GM06990 (cell line): Measurements from ENCODE around the gene SPEF2.

Source experiments
- DNase-seq: peaks from one replicate; pipeline ENCODE4 v3.0.0-alpha.2; 2011; ENCODE audit not compliant: insufficient read length; ENCODE audit errors: extremely low read depth
- H3K27me3 ChIP-seq: replicated peaks from 2 replicates; pipeline ENCODE4 v1.6.0; 2011; ENCODE audit warnings: low read length; ENCODE audit not compliant: control insufficient read depth, insufficient read depth
- H3K36me3 ChIP-seq: 2 replicates; pipeline ENCODE4 v1.5.1; 2011; ENCODE audit warnings: low read length; ENCODE audit not compliant: control insufficient read depth, insufficient read depth
- H3K4me3 ChIP-seq: replicated peaks from 2 replicates; pipeline ENCODE4 v1.5.1; 2011; ENCODE audit warnings: low read depth, mild to moderate bottlenecking, control low read depth, low read length
- TF ChIP-seq, protein P1 (sequence below): IDR thresholded peaks from 2 replicates; pipeline ENCODE4 v1.5.1; 2011; ENCODE audit warnings: low read length, control low read depth, mild to moderate bottlenecking, inconsistent platforms; ENCODE audit not compliant: insufficient read depth, poor library complexity, severe bottlenecking

Gene SPEF2

GRCh38 chr5:35618781-35619180 lies 1.1 kb downstream of the SPEF2 start:
- no peaks in the 10 kb centered on the region for H3K36me3 ChIP-seq
- no peaks in the 10 kb centered on the region for H3K27me3 ChIP-seq
- TF ChIP-seq, protein P1, sequence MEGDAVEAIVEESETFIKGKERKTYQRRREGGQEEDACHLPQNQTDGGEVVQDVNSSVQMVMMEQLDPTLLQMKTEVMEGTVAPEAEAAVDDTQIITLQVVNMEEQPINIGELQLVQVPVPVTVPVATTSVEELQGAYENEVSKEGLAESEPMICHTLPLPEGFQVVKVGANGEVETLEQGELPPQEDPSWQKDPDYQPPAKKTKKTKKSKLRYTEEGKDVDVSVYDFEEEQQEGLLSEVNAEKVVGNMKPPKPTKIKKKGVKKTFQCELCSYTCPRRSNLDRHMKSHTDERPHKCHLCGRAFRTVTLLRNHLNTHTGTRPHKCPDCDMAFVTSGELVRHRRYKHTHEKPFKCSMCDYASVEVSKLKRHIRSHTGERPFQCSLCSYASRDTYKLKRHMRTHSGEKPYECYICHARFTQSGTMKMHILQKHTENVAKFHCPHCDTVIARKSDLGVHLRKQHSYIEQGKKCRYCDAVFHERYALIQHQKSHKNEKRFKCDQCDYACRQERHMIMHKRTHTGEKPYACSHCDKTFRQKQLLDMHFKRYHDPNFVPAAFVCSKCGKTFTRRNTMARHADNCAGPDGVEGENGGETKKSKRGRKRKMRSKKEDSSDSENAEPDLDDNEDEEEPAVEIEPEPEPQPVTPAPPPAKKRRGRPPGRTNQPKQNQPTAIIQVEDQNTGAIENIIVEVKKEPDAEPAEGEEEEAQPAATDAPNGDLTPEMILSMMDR, result no peak
- no peak for DNase-seq
- no peak overlapping the region for H3K4me3 ChIP-seq

- H3K4me3 ChIP-seq, result no peak overlapping the region
- H3K36me3 ChIP-seq, result no peaks in the 10 kb centered on the region
- no peak for DNase-seq
- TF ChIP-seq, protein P1, result no peak
- peaks cover 1% of the 10 kb centered on the region; the same call in 1 of the 2 replicates for H3K27me3 ChIP-seq
Measured at GRCh38 chr5:35622974-35623373, 5.3 kb downstream of the SPEF2 start.

DNA sequence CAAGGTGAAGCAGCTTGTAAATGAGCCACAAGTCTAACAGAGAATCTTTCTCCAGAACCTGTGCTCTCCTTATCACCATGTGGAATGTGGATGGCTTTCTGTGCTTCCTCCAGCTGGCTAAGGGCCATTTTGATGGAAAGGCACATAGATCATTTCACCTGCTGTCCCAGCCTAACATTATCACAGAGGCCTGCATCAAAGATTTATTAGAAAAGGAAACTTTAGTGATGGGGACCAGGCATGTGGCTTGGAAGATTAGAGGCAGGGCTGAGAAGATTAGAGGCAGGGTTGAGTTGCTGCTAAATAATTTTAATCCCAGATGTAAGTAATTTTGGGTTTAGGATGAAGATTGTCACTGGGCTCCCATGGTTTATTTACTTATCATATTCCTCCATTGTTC lies 6.3 kb downstream of the SPEF2 start:
- peaks cover 1% of the 10 kb centered on the region; the same call in 1 of the 2 replicates for H3K27me3 ChIP-seq
- no peak overlapping the region for H3K4me3 ChIP-seq
- DNase-seq, result no peak
- TF ChIP-seq, protein P1, result no peak
- H3K36me3 ChIP-seq, result no peaks in the 10 kb centered on the region

DNA sequence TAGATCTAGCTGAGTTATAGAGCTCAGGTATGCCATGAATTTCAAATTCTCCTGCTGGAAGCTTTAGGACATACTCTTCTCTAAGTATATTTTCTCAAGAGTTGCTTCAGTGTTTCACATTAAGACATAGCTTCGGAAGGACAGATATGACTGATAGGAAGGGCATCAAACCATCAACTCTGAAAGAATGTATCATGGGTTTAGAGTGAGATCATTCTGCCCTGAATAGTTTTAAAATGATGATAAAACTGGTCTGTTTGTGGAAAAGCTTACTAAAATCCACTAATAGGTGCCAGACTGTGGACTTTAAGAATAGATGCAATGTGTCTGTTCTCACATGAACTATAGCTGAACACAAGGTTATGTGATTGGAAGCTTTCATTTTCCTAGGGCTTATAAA lies 8.4 kb downstream of the SPEF2 start:
- Histone ChIP-seq H3K4me3 (no peak overlapping the region), H3K27me3 (peaks cover 1% of the 10 kb centered on the region; the same call in 1 of the 2 replicates), H3K36me3 (no peaks in the 10 kb centered on the region)
- TF ChIP-seq, protein P1, result no peak
- DNase-seq, result no peak

DNA sequence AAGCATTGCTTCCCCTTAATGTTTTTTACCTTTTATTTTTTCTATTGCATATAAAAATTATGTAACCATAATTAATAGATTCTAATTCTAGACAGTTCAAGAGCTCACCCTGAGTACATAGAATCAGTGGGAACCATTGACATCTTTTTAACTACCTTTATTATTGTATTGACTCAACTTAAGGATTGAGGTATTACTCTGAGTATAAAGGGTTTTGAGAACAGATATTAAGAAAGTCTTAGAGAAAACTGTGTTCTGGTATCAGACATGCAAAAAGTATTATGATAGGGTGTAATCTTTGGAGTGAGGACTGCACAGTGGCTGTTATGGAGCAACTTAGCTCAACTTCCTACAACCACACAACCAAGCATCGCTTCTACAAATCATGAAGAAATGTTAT lies 8.9 kb downstream of the SPEF2 start:
- TF ChIP-seq, protein P1, result no peak
- Histone ChIP-seq H3K4me3 (no peak overlapping the region), H3K36me3 (no peaks in the 10 kb centered on the region), H3K27me3 (peaks cover 1% of the 10 kb centered on the region; the same call in 1 of the 2 replicates)
- DNase-seq, result no peak

DNA sequence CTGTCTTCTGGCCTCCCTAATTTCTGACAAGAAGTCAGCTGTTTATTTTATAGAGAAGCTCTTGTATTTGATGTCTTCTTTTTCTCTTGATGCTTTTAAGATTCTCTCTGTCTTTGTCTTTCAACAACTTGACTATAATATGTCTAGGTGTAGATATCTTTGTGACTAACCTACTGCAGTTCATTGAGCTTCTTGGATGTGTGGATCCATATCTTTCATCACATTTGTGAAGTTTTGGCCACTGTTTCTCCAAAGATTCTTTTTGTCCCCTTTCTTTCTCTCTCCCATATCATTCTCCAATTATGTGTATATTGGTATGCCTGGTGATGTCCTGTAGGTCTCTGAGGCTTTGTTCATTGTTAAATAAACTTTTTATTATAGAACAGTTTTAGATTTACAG lies 16.7 kb downstream of the SPEF2 start:
- no peaks in the 10 kb centered on the region for H3K27me3 ChIP-seq
- no peak overlapping the region for H3K4me3 ChIP-seq
- H3K36me3 ChIP-seq, result no peaks in the 10 kb centered on the region
- DNase-seq, result no peak
- TF ChIP-seq, protein P1, result no peak
